GM10847 (cell line): ENCODE data around the gene CACNA1B.

Source experiments
- POLR2A ChIP-seq: IDR thresholded peaks from 2 replicates; pipeline ENCODE4 v1.6.1; 2011; ENCODE audit not compliant: insufficient read length; ENCODE audit errors: extremely low read depth

CACNA1B gene

DNA sequence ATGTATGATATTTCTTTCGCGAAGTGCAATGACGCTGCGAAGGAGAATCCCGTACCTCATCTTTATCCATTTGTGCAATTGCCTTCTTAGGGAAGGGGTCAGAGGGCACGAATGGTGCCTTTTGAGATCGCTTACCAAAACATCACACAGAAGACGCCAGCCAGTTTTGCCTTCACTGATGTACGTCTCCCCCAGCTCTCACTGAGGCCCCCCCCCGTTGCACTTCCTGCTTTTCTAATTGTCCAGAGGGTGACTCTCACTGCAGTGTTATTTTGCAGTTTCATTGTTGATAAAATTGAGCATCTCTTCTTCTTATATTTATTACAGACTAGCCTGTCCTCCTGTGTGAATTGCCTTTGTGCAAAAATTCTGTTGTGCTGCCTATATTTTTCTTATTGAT lies 39.0 kb upstream of the CACNA1B start:
- TF ChIP-seq POLR2A, result no peak

DNA sequence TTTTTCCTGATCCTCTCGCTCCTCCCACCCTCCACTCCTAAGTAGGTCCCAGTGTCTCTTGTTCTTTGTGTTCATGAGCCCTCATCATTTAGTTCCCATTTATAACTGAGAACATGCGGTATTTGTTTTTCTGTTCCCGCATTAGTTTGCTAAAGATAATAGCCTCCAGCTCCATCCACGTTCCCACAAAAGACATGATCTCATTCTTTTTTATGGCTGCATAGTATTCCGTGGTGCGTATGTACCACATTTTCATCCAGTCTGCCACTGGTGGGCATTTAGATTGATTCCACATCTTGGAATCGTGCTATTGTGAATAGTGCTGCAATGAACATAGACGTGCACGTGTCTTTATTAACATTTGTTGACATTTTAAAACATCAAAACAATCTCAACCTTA lies 34.2 kb upstream of the CACNA1B start:
- TF ChIP-seq POLR2A, result no peak

DNA sequence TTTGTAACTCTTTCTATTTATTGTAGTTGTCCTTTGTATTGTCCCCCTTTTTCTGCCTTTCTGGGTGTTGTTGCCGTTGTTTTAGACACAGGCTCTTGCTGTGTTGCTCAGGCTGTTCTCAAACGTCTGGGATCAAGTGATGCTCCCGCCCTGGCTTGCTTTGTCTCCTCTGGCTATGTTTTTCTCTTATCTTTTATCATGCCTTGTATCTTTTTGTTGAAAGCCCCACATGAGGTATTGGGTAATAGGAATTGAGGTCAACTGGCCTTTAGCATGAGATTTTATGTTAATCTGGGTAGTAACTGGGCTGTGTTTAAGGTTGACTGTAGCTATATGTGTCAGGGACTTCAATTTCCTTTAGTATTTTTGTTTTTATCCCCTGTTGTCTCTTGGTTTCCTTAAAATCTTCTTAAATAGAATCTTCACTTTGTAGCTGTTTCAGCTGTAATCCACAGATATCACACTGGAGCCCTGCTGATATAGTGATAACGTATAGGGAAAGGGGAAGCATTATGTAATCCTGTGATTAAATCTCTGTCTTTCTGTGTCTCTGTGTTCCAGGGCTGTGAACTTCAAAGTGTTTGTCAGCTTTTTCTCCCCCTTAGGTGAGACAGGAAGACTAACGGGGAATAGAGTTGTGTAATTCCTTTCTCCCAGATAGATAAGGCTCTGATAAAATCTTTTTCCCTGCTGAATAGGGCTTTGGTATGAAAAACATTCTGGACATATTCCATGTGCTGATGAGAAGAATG lies 25.9 kb upstream of the CACNA1B start:
- TF ChIP-seq POLR2A, result no peak

DNA sequence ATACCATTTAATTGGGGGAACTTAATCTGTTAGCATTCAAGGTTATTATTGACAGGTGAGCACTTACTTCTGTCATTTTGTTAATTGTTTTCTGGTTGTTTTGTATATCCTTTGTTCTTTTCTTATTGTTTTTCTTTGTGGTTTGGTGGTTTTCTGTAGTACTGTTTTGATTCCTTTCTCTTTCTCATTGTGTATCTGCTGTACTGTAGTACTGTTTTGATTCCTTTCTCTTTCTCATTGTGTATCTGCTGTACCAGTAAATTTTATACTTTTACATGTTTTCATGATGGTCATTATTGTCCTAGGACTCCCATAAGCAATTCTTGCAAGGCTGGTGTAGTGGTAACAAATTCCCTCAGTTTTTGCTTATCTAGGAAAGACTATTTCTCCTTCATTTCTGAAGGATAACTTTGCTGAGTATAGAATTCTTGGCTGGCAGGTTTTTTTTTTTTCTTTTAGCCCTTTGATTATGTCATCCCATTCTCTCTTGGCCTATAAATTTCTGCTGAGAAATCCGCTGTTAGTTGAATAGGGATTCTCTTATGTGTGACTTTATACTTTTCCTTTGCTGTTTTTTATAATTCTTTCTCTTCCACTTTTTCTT lies 24.1 kb upstream of the CACNA1B start:
- no peak for TF ChIP-seq POLR2A

DNA sequence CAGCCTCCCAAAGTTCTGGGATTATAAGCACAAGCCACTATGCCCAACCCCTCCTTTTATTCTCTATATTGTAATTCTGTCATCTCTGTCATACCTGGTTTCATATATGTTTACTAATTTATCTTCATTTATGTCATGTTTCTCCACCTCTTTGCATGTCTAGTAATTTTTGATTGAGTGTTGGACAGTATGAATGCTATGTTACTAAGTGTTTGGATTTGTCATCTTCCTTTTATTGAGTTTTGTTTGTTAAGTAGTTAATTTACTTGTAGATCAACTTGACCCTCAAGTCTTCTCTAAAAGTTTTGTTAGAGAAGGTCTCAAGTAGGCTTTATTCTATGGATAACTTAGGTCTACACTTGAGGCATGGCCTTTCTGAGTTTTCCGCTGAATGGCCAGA lies 17.2 kb upstream of the CACNA1B start:
- TF ChIP-seq POLR2A, result no peak

DNA sequence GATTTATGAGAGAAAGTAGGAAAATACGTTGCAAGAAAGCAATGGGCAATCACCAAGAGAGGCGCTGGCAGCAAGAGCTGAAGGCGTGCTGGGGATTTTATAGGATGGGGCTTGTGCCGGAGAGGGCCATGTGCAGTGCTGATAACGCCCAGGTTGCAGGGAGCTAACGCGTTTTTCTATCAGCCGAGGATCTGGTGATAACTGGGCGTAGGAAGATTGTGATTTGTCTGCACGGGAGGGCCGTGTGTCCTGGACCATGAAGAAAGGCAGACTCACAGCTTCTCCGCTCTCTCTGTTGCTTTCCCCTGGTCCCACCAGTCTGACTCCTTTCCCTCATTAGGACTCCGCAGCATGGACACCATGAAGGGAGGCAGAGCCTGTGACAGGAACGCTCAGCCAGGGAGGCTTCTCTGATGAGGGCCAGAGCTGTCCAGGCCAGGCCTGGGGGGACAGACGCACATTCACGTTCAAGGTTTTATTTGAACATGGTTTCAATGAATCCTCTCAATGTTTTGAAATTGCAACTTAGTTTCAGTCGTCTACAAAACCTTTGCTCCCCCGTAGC lies 11.9 kb upstream of the CACNA1B start:
- no peak for TF ChIP-seq POLR2A

DNA sequence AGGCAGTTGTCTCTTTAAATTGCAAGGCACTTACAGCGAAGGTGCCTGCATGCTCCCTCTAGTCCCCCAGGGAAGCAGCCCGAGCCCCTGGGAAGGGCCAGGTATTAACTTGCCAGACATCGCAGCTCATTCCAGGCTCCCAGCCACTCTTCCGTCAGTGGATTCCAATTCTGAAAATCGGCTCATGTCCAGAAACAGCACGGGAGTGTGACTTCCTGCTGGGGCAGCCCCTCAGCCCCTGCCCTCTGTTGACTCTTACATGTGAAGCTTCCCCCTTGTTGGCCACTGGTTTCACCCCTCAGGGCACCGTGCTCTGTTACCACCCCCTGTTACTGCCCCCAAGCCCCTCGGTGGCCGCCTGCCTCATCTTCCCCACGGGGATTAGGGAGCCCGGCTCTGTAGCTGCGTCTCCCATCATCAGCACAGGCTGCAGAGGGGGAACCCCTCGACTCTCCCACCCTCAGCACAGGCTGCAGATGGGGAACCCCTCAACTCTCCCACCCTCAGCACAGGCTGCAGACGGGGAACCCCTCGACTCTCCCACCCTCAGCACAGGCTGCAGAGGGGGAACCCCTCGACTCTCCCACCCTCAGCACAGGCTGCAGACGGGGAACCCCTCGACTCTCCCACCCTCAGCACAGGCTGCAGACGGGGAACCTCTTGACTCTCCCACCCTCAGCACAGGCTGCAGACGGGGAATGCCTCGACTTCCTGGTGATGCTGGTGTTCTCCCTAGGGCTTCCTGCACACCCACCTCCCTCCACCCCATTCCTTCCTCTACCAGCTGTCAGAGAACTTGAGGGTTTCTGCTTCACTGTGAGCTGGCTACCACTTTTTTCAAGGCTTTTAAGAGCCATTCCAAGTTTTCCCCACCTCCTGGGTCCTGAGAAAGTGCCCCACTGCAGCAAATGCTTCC lies 11.1 kb upstream of the CACNA1B start:
- no peak for TF ChIP-seq POLR2A

DNA sequence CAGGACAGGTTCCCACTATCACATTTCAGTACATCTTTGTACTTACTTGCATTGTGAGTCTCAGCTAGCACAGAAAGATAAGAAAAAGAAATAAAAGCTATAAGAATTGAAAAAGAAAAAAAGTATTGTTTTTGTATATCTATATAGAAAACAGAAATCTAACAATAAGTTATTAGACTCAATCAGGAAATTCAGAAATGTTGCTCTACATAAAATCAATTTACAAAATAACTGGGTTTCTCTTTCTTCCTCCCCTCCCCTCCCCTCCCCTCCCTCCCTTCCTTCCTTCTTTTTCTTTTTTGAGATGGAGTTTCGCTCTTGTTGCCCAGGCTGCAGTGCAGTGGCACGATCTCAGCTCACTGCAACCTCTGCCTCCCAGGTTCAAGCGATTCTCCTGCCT lies 7.2 kb upstream of the CACNA1B start:
- TF ChIP-seq POLR2A, result no peak

DNA sequence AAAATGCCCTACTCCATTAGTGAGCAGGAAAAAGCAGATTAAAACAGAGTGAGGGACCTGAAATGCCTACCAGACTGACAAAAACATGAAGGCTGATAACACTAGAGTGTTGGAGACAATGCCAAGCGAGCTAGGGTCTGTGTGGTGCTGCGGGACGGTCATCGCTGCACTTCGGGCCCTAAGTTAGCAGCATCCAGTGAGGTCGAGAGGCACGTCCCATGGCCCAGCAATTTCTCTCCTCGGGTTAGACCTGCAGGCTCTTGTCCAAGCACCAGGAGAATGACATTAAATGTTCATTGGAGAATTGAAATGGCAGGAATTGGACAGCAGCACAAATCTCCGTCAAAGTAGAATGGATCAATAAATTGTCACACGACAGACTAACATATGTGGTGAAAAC lies 5.3 kb upstream of the CACNA1B start:
- TF ChIP-seq POLR2A, result no peak

DNA sequence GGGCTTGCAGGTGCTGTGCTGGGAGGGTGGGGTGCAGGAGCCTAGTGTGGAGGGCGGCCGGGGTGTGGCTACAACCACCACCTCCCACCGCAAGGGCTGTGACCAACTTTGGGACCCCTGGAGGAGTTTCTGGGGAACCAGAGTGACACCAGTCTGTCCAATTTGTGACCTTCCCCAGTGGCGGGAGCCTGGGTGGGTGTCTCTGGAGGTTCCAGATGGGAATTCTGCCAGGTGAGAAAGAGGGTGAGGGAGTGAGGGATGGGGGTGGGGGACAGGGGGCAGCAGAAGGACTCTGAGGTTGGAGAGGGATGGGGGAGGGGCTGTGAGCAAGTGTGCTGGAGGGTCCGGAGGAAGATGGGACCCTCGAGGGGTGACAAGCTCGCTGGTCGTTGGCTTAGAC lies 4.2 kb upstream of the CACNA1B start:
- no peak for TF ChIP-seq POLR2A

DNA sequence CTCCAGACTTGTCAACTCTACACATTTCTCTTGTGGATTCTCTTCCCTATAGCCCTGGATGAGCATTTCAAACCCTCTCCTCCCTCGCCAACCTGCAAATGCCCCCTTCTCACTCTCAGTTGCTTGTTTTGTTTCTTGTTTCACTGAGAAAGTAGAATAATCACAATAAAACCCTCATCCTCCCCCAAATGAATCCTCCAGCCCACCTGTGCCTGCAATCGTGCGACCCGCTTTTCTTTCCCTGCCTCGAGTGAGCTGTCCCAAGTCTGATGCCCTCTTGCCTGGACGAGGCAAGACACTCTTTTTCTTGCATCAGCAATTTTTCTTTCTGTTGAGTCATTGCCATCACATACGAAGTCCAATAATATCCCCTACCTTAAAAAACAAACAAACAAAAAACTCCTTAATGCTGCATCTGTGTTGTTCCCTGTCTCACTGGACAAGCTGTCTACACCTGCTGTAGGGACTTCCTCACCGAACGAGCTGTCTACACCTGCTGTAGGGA lies 3.7 kb upstream of the CACNA1B start:
- no peak for TF ChIP-seq POLR2A

DNA sequence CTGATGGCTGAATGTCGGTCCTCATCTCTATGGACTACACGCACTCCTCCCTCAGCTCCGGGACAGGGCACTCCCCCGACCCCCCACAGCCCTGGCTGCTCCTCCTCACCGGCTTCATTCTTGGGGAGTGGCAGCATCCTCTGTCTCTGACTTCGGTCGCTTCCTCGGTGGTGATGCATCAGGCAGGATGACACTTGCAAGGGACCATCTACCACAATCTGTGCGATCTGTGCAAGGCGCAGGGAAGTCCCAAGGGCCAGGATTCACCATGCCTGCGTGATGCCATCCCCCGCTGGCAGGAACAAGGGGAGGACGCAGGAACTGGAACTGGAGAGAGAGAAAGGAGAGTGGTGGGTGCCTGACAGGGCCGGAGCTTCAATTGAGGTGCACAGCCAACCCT lies 2.2 kb upstream of the CACNA1B start:
- TF ChIP-seq POLR2A, result no peak

DNA sequence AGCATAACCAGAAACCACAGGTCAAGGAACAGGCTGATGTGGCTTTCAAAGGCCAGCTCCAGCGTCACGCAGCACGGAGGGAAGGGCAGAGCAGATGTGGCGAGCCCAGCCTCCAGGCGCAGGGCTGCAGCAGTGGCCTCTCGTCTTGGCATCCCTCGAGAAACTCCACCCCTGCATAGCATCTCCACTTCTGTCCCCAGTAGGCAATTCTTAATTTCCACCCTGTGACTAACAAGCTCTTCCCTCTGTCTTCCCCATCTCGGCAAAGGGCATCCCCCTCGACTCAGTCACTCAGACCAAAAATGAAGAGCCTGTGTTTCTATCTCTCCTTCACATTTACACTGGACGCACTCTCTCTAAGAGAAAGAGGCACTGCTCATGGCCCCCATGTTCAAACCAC lies 1.7 kb upstream of the CACNA1B start:
- no peak for TF ChIP-seq POLR2A

DNA sequence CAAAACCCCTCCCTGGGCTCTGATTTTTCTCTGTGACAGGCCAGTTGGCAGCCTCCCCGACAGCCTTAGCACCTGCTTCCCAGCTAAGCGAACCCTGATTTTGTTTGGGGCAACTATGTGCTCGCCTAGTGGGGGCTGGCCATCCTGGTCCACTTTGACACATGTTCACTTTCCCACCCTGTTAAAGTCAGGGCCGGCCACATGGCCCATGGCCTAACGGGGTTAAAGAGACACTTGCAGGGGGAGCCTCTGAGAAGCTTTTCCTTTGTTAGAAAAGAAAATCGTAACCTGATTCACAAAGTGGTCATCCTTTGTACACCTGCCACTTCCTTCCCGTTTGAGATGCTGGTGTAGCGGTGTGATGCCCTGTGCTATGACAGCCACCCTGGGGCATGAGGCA lies 1.3 kb upstream of the CACNA1B start:
- TF ChIP-seq POLR2A, result no peak

DNA sequence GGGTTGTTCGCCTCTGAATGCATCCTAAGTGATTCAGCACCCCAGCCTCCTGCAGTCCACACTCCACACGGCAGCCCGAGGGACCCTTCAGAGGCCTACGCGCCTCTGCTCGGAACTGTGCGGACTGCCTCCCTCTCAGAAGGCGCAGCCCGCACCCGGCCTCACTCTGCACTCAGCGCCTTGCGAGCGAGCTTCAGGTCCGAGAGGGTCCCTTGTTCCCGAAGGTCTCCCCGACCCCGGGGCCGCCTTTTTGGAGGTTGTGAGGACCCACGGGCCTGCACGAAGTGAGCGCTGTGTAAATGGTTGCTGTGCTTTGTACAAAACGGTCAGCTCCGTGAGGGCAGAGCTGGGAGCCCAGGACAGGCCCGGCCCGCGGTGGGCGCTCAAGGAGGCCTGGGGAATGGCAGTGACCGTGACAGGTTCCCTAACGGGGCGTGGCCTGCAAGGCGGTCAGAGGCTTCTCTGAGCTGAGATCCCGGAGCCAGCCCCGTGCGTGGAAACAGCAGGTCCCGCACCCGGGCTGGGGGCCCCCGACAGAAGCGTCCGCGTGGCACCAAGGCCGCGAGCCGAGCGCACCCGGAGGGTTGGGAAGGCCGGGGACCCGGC lies 698 bp upstream of the CACNA1B start:
- no peak for TF ChIP-seq POLR2A

DNA sequence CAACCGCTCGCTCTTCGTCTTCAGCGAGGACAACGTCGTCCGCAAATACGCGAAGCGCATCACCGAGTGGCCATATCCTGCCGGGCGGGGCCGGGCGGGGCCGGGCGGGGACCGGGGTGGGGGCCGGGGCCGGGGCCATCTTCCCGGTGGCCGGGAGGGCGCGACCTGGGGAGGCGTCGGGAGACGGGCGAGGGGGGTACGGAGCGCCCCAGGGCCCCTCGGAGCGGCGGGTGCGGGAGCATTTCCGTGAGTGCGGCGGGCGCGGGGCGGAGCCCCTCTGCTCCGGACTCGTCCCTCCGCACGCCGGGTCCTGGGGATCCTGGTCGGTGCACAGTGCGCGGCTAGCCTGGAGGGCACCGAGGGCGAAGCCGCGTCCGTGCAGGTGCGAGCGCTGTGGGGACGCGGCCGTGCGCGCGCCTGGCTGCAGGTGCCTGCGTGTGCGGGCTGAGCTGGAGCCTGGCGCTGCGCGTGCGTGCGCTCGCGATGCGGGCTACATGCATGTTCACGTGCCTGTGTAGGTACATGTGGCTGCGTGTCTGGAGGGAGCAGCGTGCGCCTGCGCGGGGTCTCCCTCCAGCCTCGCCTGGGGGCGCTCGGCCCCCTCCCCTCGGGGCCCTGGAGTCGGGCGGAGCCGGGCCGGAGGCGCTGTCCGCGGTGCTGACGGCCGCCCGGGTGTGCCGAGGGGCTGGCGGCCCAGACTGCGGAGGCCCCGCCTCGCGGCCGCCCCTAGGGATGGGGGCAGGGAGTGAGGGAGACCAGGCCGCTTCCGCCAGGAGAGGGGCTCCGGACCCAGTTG lies 762 bp downstream of the CACNA1B start:
- no peak for TF ChIP-seq POLR2A
